ENCODE data around the gene NLGN1.

GRCh38 chr3:174202116-174202515, 804.6 kb downstream of the NLGN1 start:
- TF ChIP-seq RARB (CRISPR knock-in tag; IDR thresholded peaks at IDR 0.05) = no peak
- no peak for TF ChIP-seq CREB5 (CRISPR knock-in tag; IDR thresholded peaks at IDR 0.05; ENCODE audit: low read depth)
- TF ChIP-seq PATZ1 (CRISPR knock-in tag; IDR thresholded peaks at IDR 0.05; ENCODE audit: borderline replicate concordance) = no peak
- no peak for TF ChIP-seq ARNTL (CRISPR knock-in tag; IDR thresholded peaks at IDR 0.05; ENCODE audit: borderline replicate concordance, low read depth)
- no peak for TF ChIP-seq BACH2 (CRISPR knock-in tag; IDR thresholded peaks at IDR 0.05; ENCODE audit: borderline replicate concordance)
- no peak for TF ChIP-seq ZC3H10 (CRISPR knock-in tag; IDR thresholded peaks at IDR 0.05)
- no peak for TF ChIP-seq PPARA (CRISPR knock-in tag; IDR thresholded peaks at IDR 0.05; ENCODE audit: borderline replicate concordance)
- no peak for TF ChIP-seq SNAI2 (CRISPR knock-in tag; IDR thresholded peaks at IDR 0.05)
- TF ChIP-seq ESRRG (CRISPR knock-in tag; IDR thresholded peaks at IDR 0.05) = no peak
- TF ChIP-seq ZFP30 (CRISPR knock-in tag; IDR thresholded peaks at IDR 0.05) = no peak
- no peak for TF ChIP-seq OSR1 (CRISPR knock-in tag; IDR thresholded peaks at IDR 0.05)
- TF ChIP-seq CSRNP3 (CRISPR knock-in tag; IDR thresholded peaks at IDR 0.05) = no peak
- TF ChIP-seq ZFP3 (CRISPR knock-in tag; IDR thresholded peaks at IDR 0.05) = no peak
- TF ChIP-seq TCF4 (CRISPR knock-in tag; IDR thresholded peaks at IDR 0.05; ENCODE audit: borderline replicate concordance) = no peak

Data from SK-N-SH treated with all-trans-retinoic acid at 6 μM for 48 hours (cell line).